DOHH2 (cell line): ENCODE measurements around the gene SMAD3.

ENCODE experiments used
- CTCF ChIP-seq: fragments of 200-600 bp; sonication (generic); IDR thresholded peaks from one replicate; pipeline ENCODE4 v1.5.1; 2014; ENCODE audit warnings: antibody characterized with exemption, mild to moderate bottlenecking, low read depth, low read length; ENCODE audit not compliant: poor library complexity, severe bottlenecking
- EZH2phosphoT487 ChIP-seq: fragments of 200-600 bp; sonication (generic); IDR thresholded peaks from 2 replicates; pipeline ENCODE4 v1.6.1; 2017; ENCODE audit warnings: borderline replicate concordance, mild to moderate bottlenecking, antibody characterized with exemption, low read length, moderate library complexity, mixed read lengths

- TF ChIP-seq CTCF (no peak), EZH2phosphoT487 (no peak)
Measured at GRCh38 chr15:67227846-67228245, 162.4 kb downstream of the SMAD3 start.
